HL-60 (cell line): ENCODE measurements around the gene FGD5.

ENCODE experiments used
- DNase-seq, 2 experiments: peaks; one replicate each; pipeline ENCODE4 v3.0.0-alpha.2; 2010 to 2020; ENCODE audit warnings: low read depth in 1 of 2, low spot score in 1 of 2
- H3K27ac ChIP-seq: fragments of 250-450 bp; sonication (Bioruptor Pico); replicated peaks from 2 replicates; pipeline ENCODE4 v1.5.1; 2020; ENCODE audit warnings: mild to moderate bottlenecking, moderate library complexity
- H3K27me3 ChIP-seq: fragments of 250-450 bp; sonication (Bioruptor Pico); 2 replicates; pipeline ENCODE4 v1.5.1; 2021; ENCODE audit warnings: mild to moderate bottlenecking, moderate library complexity; ENCODE audit not compliant: insufficient read depth, poor library complexity, severe bottlenecking
- H3K4me3 ChIP-seq: replicated peaks from 2 replicates; pipeline ENCODE4 v1.5.1; 2011; ENCODE audit warnings: mild to moderate bottlenecking, control low read depth, low read length; ENCODE audit not compliant: insufficient read depth
- GABPA ChIP-seq: IDR thresholded peaks from 2 replicates; pipeline ENCODE4 v1.6.1; 2012; ENCODE audit warnings: low read depth
- POLR2AphosphoS5 ChIP-seq: IDR thresholded peaks from 2 replicates; pipeline ENCODE4 v1.6.1; 2012; ENCODE audit warnings: low read depth
- SPI1 ChIP-seq: IDR thresholded peaks from 2 replicates; pipeline ENCODE4 v1.6.1; 2012; ENCODE audit warnings: low read depth, mild to moderate bottlenecking, borderline replicate concordance
- TF ChIP-seq, protein P1 (sequence below): IDR thresholded peaks from 2 replicates; pipeline ENCODE4 v1.6.1; 2012; ENCODE audit warnings: low read depth; ENCODE audit not compliant: insufficient replicate concordance
- TF ChIP-seq, protein P2 (sequence below): IDR thresholded peaks from one replicate; pipeline ENCODE4 v1.5.1; 2011; ENCODE audit warnings: low read length, control low read depth, inconsistent platforms; ENCODE audit not compliant: insufficient read depth

The FGD5 gene

DNA sequence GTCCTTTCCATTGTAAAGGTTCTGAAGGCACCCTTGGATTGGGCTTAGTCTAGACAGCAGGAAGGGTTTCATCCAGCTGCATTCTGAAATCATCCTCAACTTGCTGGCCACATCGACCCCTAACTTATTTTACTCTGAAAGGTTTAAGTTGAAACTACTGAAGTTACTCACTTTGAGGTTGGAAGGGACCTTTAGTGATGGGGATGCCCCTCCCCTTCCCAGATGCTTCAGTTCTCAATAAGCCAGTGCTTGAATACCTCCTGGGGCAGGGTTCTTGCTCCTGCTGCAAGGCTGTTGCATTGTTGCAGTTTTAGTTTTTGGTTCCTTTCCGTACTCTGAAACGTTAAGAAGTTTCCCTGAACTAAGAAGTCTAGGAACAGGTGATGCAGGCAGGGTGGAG lies 26.4 kb downstream of the FGD5 start:
- Histone ChIP-seq H3K27me3 (peaks cover 19% of the 10 kb centered on the region), H3K27ac (no peak overlapping the region), H3K4me3 (no peak overlapping the region)
- no peak for DNase-seq
- TF ChIP-seq, protein P1, sequence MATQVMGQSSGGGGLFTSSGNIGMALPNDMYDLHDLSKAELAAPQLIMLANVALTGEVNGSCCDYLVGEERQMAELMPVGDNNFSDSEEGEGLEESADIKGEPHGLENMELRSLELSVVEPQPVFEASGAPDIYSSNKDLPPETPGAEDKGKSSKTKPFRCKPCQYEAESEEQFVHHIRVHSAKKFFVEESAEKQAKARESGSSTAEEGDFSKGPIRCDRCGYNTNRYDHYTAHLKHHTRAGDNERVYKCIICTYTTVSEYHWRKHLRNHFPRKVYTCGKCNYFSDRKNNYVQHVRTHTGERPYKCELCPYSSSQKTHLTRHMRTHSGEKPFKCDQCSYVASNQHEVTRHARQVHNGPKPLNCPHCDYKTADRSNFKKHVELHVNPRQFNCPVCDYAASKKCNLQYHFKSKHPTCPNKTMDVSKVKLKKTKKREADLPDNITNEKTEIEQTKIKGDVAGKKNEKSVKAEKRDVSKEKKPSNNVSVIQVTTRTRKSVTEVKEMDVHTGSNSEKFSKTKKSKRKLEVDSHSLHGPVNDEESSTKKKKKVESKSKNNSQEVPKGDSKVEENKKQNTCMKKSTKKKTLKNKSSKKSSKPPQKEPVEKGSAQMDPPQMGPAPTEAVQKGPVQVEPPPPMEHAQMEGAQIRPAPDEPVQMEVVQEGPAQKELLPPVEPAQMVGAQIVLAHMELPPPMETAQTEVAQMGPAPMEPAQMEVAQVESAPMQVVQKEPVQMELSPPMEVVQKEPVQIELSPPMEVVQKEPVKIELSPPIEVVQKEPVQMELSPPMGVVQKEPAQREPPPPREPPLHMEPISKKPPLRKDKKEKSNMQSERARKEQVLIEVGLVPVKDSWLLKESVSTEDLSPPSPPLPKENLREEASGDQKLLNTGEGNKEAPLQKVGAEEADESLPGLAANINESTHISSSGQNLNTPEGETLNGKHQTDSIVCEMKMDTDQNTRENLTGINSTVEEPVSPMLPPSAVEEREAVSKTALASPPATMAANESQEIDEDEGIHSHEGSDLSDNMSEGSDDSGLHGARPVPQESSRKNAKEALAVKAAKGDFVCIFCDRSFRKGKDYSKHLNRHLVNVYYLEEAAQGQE = no peak
- no peak for TF ChIP-seq SPI1
- TF ChIP-seq POLR2AphosphoS5 = no peak
- no peak for TF ChIP-seq GABPA
- TF ChIP-seq, protein P2, sequence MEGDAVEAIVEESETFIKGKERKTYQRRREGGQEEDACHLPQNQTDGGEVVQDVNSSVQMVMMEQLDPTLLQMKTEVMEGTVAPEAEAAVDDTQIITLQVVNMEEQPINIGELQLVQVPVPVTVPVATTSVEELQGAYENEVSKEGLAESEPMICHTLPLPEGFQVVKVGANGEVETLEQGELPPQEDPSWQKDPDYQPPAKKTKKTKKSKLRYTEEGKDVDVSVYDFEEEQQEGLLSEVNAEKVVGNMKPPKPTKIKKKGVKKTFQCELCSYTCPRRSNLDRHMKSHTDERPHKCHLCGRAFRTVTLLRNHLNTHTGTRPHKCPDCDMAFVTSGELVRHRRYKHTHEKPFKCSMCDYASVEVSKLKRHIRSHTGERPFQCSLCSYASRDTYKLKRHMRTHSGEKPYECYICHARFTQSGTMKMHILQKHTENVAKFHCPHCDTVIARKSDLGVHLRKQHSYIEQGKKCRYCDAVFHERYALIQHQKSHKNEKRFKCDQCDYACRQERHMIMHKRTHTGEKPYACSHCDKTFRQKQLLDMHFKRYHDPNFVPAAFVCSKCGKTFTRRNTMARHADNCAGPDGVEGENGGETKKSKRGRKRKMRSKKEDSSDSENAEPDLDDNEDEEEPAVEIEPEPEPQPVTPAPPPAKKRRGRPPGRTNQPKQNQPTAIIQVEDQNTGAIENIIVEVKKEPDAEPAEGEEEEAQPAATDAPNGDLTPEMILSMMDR = no peak

DNA sequence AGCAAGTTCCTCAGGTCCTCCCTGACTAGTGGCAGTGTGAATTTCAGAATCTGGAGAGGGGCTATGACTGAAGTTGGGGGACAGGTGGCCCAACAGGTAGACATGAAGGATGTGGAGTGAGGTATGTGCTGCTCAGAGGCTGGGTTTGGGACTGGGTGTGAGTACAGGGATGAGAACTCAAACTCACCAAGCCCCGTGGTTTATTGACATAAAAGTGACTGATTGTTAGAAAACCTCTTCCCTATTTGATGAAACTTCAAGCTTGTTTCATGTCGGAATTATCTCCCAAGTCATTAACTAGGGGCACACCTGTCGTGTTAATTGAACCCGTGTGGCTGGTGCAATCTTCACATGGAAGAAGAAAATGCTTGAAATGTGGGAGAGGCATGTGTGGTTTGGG lies 27.1 kb downstream of the FGD5 start:
- TF ChIP-seq POLR2AphosphoS5 = no peak
- TF ChIP-seq SPI1 = no peak
- TF ChIP-seq, protein P2 = no peak
- TF ChIP-seq, protein P1 = no peak
- TF ChIP-seq GABPA = no peak
- H3K4me3 ChIP-seq = no peak overlapping the region
- DNase-seq = no peak
- no peak overlapping the region for H3K27ac ChIP-seq
- H3K27me3 ChIP-seq = peaks cover 19% of the 10 kb centered on the region

DNA sequence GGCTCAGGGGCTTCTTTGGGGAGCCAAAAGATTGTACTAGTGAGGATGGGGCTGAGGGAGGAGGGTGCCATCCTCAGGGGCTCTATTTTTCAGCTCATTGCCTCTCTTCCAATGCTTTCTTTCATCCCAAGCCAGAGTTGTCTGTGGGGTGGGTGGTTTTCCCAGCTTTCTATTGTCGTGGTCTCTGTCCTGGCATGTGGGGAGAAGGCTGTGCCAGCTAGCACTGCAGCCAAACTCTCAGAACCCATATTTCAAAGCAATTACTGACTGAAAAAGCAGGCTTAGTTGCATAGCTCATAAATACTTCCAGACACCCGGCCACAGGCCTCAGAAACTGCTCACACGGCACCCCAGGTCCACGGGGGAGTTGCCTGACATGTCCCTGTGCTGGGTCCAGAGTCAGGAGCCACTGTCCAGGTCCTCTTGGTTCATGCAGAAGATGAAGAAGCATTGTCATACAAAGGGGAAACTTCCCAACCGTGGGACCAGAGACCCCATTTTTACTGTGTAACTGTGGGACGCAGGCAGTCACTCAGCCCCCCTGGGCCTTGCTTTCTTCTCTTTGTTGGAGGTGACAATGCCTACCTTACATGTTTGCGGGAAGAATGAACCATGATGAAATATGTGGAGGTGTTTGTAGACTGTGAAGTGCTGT lies 27.6 kb downstream of the FGD5 start:
- TF ChIP-seq, protein P2 = no peak
- TF ChIP-seq, protein P1 = no peak
- TF ChIP-seq POLR2AphosphoS5 (no peak), SPI1 (no peak), GABPA (no peak)
- peaks cover 19% of the 10 kb centered on the region for H3K27me3 ChIP-seq
- no peak for DNase-seq

More for the DNA sequence above, 27.6 kb downstream of the FGD5 start:
- no peak overlapping the region for H3K27ac ChIP-seq
- H3K4me3 ChIP-seq = no peak overlapping the region
